ENCODE results near the gene COPS8. TPM values are rescaled to one million over a fixed set of nuclear protein-coding genes. Genes with fewer than 3 reads are reported as not detected.

Gene COPS8
- total RNA-seq, 1 experiment from 2014 or later: 49.9 TPM

- Mint-ChIP-seq H3K27me3 (ENCODE audit: unreplicated experiment) (peaks cover 41% of the 10 kb centered on the region), H3K27ac (ENCODE audit: unreplicated experiment) (no peak overlapping the region), H3K9me3 (ENCODE audit: low read depth, unreplicated experiment) (peaks cover 3% of the 10 kb centered on the region), H3K4me1 (ENCODE audit: low read depth, unreplicated experiment) (no peaks in the 10 kb centered on the region), H3K36me3 (ENCODE audit: insufficient read depth, unreplicated experiment) (no peaks in the 10 kb centered on the region), H3K4me3 (ENCODE audit: low read depth, unreplicated experiment) (no peak overlapping the region)
- no peak for DNase-seq
- BruUV-seq (replicated peaks): no TSS peak
- no peak for TF ChIP-seq CTCF (IDR thresholded peaks at IDR 0.05; ENCODE audit: unreplicated experiment)
- CTCF ChIA-PET: no interaction called here
- intact Hi-C loops (cut with micrococcal nuclease; ENCODE audit: unreplicated experiment): no loop called here
Measured at GRCh38 chr2:237051861-237052260, 33.8 kb upstream of the COPS8 start.

GRCh38 chr2:237053066-237053465, 32.6 kb upstream of the COPS8 start:
- H3K9me3 Mint-ChIP-seq (ENCODE audit: low read depth, unreplicated experiment): peaks cover 3% of the 10 kb centered on the region

GRCh38 chr2:237055386-237056100, 30.1 kb upstream of the COPS8 start:
- Mint-ChIP-seq H3K36me3 (ENCODE audit: insufficient read depth, unreplicated experiment) (no peaks in the 10 kb centered on the region), H3K27me3 (ENCODE audit: unreplicated experiment) (peaks cover 30% of the 10 kb centered on the region), H3K27ac (ENCODE audit: unreplicated experiment) (no peak overlapping the region), H3K9me3 (ENCODE audit: low read depth, unreplicated experiment) (no peaks in the 10 kb centered on the region), H3K4me3 (ENCODE audit: low read depth, unreplicated experiment) (no peak overlapping the region), H3K4me1 (ENCODE audit: low read depth, unreplicated experiment) (no peaks in the 10 kb centered on the region)
- BruUV-seq (replicated peaks): no TSS peak
- DNase-seq: no peak
- no peak for TF ChIP-seq CTCF (IDR thresholded peaks at IDR 0.05; ENCODE audit: unreplicated experiment)
- CTCF ChIA-PET: interaction anchor here (0.6 kb wide), 1 partner anchor 544 kb away, joined by 3 read pairs; no protein-coding TSS in a partner anchor
- intact Hi-C loops (cut with micrococcal nuclease; ENCODE audit: unreplicated experiment): no loop called here

More at GRCh38 chr2:237053066-237053465, 32.6 kb upstream of the COPS8 start:
- Mint-ChIP-seq H3K36me3 (ENCODE audit: insufficient read depth, unreplicated experiment) (no peaks in the 10 kb centered on the region), H3K4me1 (ENCODE audit: low read depth, unreplicated experiment) (no peaks in the 10 kb centered on the region), H3K27ac (ENCODE audit: unreplicated experiment) (no peak overlapping the region), H3K27me3 (ENCODE audit: unreplicated experiment) (peaks cover 41% of the 10 kb centered on the region), H3K4me3 (ENCODE audit: low read depth, unreplicated experiment) (no peak overlapping the region)
- no peak for DNase-seq
- BruUV-seq (replicated peaks): no TSS peak
- intact Hi-C loops (cut with micrococcal nuclease; ENCODE audit: unreplicated experiment): no loop called here
- no peak for TF ChIP-seq CTCF (IDR thresholded peaks at IDR 0.05; ENCODE audit: unreplicated experiment)
- CTCF ChIA-PET: interaction anchor here (0.5 kb wide), 1 partner anchor 1161 kb away, joined by 6 read pairs; no protein-coding TSS in a partner anchor

- Mint-ChIP-seq H3K27ac (ENCODE audit: unreplicated experiment) (no peak overlapping the region), H3K4me1 (ENCODE audit: low read depth, unreplicated experiment) (no peaks in the 10 kb centered on the region), H3K27me3 (ENCODE audit: unreplicated experiment) (peaks cover 27% of the 10 kb centered on the region), H3K4me3 (ENCODE audit: low read depth, unreplicated experiment) (no peak overlapping the region), H3K9me3 (ENCODE audit: low read depth, unreplicated experiment) (no peaks in the 10 kb centered on the region), H3K36me3 (ENCODE audit: insufficient read depth, unreplicated experiment) (no peaks in the 10 kb centered on the region)
- no peak for DNase-seq
- CTCF ChIA-PET: interaction anchor here (0.6 kb wide), 1 partner anchor 545 kb away, joined by 3 read pairs; no protein-coding TSS in a partner anchor
- intact Hi-C loops (cut with micrococcal nuclease; ENCODE audit: unreplicated experiment): no loop called here
- BruUV-seq (replicated peaks): no TSS peak
- no peak for TF ChIP-seq CTCF (IDR thresholded peaks at IDR 0.05; ENCODE audit: unreplicated experiment)
Measured at GRCh38 chr2:237056287-237056875, 29.3 kb upstream of the COPS8 start.

Measured in Calu3 (cell line).